Dermis blood vessel endothelial cell (primary cell): ENCODE measurements around the gene RTN4R. TPM values are rescaled to one million over a fixed set of nuclear protein-coding genes. Genes with fewer than 3 reads are reported as not detected.
A peak's percentile ranks its signal among the peaks of the same experiment; 100 is the strongest.

ENCODE experiments used
- DNase-seq: peaks from one replicate; pipeline ENCODE4 v3.0.0; 2010
- total RNA-seq: library from RNA; depleted of rRNA; stranded (reverse); fragments of >200 nt; gene quantifications from 2 replicates; pipeline ENCODE4 v1.2.3, GENCODE V29; 2014

RTN4R gene
- total RNA-seq, 1 donor from 2014 or later, result 0.68 TPM

DNA sequence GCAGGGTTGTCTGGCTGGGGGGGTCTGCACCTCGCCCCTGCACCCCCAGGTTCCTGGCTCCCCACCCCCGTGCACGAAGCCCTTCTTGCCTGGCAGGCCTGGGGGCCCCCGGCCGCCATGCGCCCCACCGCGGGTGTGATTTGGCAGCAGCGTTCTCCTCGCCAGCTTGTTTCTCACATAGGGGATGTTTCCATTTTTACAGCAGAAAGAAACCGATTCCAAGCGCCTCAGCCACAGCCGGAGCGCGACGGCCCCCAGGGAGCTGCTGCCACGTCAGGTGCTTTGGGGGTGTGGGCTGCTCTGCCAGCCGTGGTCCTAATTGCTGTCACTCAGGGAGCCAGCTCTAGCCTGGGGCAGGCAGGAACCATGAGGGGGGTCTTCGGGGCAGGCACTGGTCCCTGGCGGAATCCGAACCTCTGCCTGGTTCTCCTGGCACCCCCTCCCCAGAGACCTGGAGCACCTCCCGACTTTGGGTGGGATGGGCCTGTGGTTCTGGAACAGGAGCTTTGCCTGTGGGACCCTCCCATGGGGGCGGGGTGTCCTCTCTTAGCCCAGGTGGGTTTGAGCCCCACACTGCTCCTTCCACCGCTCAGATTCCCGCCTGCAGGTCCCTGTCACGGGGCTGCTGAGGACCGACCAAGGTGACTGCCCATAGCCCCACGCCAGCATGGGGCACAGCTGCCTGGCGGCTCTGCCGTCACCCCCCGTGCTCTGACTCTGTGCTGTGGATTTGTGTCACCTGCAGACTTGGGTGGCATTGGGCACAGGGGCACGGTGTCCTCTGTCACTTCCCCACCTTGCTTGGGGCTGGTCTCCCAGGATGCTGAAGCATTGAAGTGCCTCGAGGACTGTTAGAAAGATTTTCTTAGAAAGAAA lies 54.0 kb downstream of the RTN4R start:
- no peak for DNase-seq

DNA sequence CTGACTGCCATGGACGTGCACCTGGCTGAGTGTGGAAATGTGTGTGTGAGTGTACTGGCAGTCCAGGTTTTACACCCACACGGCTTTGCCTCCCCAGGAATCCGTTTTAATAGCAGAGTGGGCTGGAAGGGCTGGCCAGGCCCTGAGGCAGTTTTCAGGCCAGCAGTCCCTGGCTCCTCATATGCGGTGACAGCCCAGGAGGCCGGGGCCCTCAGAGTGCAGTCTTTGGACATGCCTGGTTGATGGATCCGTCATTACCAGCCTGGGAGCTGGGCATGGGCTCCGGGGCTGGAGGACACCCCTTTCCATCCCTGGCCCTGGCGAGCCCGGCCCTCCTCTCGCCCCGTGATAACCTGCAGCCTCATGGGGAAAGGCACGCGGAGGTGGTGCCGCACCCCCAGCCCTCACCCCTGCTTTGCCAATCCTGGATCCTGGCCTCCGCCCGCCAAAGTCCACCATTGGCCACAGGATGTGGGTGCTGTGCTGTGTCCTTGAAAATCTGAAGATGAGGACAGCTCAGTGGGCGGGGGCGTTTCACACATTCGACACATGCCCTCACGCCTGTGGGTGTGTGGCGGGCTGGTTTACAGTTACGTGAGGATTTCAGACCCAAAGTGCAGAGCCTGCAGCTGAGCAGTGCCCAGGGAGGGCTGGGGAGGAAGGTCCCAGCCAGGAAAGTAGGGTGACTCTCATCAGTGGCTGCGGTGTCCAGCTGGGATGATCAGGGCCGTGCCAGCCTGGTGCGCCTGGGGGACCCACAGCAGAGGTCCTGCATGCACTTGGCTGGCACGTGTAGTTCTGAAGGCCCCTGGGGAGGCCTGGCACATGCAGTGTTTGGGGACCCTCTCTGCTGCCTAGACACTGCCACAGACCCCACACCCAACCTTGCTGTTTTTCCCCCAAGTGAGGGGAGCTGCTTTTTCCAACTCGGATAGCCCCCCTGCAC lies 55.1 kb downstream of the RTN4R start:
- DNase-seq, result no peak

DNA sequence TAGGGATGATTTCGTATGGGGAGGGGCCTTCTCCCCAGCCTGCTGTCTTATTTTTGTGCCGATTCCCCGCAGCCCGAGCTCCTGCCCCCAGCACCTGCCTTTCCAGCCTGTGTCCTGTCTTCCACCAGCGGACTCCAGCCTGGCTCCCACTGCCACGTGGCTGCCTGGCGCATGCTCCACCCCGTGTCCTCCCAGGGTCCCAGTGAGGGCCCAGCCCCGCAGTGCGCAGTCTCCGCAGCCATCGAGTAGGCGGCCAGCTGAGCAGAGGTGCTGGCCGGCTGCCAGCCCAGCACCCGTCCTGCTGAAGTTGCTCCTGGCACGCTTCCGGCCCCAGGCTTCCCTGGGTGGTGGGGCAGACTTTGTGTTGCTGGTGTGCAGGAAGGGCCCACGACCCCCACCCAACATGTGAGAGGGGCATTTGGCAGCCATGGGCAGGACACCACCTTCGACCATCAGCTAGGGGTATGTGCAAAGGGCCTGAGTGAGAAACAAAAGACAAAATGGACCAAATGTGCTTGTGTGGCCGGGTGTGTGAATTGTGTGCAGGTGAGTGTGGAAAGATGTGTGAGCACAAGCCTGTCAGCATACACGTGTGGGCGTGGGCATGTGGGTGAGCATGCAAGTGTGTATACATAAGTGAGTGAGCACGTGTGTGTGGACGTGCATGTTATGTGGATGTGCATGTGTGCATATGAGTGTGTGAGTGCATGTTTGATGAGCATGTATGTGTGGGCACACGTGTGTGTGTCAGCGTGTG lies 55.9 kb downstream of the RTN4R start:
- no peak for DNase-seq

DNA sequence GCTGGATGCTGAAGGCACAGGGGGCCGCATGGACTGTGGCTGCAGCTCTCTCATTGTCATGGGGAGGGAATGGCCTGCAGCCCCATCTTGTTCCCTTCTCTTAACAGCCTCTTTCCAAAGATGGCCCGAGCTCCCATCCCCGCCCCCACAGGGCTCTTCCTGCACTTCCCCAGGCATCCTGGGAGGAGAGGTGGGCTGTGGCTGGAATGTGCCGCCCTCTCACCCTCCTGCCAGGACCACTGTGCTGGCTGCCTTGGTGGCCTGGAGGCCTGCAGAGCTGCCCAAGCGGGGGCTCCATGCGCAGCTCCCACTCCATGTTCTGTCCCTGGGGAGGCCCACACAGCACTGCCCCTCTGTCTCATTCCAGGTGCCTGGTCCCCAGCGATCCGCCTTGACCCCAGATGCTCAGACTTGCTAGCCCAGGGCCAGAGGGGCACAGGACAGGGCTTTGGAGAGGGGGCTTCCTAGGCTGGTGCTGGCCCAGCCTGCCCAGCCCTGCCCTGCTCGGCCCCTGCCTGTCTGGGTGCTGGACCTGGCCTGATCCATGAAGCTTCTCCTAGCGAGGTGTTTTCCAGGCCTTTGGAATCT lies 56.6 kb downstream of the RTN4R start:
- DNase-seq, result no peak

DNA sequence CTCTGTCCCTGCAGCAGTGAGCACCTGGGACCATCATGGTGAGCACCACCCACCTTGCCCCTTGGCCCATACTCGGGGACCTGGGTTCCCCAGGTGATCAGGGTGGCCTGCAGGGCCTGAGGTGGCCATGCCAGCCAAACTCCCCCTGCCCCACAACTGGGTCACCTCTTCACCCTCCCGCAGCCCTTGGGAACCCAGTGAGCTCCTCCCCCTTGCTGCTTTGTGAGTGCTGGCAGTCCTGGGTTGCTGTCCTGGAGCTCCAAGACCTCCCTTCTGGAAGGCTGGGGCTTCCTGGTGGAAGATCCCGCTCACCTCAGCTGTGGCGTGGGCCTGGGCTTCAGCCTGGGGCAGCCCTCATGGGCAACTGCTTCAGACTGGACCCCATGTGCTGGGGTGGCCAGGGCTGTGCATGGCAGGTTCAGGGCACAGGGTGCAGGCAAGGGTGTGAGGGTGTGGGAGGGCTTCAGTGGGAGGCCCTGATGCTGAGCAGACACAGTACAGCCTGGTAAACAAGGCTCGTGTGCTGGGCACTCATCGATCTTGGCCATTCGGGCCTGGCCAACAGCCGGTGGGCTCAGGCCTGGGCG lies 57.6 kb downstream of the RTN4R start:
- DNase-seq, result no peak

DNA sequence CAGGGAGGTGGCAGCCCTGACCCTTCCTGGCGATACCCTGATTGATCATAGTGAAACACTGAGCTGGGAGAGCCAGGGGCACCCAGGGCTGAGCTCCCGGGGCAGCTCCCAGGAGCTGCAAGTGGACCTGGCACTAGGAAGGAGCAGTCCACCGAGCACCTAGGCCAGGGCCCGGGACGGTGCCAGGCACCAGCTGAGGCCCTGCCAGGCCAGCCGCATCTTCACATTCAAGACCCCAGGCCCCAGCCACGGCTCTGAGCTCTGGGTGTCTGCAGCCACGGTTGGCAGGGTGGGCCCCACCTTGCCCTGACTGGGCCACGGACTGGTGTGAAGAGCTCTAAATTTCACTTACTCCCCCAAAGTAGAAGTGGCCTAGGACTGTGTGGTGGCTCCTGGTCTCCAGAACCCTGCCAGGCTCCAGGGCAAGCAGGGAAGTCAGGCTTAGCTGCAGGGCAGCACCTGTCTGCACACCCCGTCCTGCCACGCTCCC lies 58.3 kb downstream of the RTN4R start:
- DNase-seq, result no peak

DNA sequence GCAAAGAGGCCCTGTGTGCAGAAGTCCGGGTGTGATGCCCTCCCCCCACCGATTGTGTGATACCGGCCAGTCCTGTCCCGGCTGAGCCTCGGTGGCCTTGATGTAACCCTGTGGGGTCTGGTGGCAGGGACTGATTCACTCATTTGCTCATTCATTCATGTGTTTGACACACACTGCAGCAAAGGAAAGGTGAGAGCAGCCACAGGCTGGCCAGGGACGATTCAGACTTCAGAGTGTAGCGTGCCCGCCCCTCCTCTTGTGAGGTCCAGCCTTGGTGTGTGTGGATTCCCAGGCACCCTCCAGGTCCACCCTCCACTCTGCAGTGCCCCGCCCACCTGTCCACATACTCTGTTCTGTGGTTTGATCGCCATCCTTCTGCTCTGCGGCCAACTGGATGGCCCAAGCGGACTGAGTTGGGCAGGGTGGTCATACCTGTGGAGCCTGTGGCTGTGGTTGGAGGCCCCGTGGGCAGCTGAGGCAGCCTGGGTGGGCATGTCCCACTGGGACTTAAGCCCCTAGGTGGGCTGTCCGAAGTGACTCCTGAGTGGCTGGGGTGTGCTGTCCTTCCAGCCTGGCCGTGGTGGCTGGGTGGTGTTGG lies 59.3 kb downstream of the RTN4R start:
- no peak for DNase-seq

DNA sequence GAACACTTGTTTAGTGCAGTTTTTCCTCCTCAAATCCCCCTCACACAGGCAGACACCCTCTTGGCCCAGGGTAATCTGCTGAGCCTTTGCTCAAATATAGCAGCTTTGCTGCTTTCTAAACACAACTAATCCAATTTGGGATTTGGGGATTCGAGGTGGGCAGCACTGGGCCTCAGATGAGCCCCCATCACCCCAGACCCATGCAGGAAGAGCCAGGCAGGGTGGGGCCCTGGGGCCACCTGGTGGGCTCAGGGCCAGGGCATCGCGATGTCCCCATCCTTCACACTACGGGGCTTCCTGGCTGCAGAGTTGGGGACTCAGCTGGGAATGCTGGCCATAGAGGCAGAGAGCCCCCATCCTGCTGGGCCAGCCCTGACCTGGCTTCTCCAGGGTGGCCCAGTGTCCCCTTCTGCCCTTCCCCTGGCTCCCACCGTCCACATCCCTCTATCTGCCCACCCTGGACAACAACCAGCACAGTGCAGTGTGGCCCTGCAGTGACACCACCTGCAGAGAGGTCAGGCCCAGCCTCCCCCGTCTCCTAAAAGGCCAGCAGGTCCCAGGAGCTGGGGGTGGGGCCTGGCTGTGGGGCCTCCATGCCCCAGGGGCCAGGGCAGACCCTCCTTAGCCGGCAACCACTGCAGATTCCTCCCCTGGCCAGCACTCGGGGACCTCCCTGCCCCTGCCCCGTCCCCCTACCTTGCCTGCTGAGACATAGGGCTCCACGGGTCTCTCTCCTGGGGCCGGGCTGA lies 60.7 kb downstream of the RTN4R start:
- DNase-seq, result no peak

DNA sequence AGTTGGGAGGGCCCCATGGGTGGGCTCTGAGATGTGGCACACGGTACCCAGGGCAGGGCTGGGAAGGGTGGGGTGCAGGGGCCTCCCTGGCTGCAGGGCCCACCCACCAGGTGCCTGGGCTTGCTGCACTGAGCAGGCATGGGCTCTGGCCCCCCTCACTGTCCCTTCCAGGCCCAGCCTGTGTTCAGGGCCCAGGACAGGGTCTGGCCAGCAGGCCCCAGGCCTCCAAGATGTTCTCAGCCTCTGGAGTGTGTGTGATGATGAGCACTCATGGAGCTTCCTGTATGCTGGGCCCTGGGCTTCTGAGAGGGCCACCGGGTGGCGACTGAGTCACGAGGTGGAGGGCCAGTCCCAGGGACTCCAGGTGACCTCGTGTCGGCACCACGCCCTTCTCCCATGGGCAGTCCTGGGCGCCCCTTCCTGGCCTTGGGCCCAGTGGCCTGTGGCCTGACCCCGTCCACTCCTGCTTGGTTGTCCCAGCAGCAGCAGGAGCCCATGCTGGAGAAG lies 61.4 kb downstream of the RTN4R start:
- DNase-seq, result peak; percentile 40

DNA sequence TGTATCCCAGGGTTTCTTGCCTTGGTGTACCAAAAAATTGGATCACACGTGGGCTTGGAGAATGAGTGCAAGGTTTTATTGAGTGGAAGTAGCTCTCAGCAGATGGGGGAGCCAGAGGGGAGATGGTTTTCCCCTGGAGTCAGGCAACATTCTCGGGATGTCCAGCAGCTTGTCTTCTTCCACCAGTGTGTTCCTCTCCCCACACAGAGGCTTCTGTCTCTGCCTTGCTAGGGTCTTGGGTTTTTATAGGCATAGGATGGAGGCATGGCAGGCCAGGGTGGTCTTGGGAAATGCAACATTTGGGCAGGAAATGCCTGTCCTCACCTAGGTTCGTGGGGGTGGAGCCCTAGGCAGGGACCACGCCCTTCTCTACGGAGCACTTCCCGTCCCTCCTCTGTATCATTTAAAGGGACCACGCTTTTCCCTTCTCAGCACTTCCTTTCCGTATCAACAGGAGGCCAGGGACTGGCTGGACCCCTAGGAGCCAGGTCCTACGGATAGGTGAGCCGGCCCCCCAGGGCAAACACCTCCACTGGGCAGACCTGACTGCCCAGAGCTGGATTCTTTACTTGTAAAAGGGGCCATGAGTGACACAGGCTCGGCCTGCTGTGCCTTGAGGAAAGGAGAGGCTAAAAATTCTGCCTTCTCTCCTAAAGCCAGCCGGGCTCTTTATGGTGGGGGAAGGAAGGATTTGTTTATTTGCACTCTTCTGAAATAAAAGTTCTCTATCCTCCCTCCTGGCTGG lies 62.0 kb downstream of the RTN4R start:
- DNase-seq, result peak; percentile 71

DNA sequence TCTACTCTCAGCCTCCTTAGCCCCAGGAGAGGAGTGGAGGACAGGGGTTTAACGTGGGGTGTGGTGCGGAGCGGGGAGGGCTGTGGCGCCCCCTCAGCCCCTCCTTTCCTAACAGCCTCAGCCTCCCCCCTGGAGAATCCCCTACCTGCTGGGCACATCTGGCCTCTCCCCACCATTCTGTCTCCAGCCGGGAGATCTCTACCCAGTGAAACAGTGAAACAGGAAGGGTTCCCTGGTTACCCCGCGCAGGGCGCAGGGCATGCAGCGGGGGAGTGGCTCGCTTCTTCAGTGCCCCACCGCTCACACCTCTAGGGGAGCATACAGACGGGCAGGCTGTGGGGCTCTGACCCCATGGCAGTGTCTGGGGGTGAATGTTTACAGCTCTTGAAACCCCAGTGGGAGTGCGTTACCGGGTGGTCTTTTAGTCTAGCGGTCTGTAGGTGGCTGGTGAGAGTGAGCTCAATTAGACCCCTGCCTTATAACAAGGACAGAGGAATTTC lies 62.6 kb downstream of the RTN4R start:
- no peak for DNase-seq

DNA sequence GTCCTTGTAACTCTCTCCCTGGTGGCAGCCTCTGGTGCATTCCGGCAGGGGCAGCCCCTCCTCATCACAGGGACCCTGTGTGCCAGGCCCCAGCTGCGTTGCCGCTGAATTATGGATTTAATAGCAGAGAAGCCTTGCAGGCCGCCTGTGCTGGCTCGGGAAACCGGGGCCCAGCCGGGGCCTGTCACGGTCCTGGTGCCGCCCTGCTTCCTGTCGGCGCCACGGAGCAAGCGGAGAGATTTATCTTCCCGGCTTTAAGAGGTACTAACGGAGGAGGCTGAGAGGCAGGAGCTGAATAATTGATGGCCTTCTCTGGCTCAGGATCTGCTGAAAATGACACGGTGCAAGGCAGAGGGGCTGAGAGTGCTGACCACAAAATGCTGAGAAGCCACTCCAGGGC lies 63.3 kb downstream of the RTN4R start:
- peak; percentile 12 for DNase-seq

DNA sequence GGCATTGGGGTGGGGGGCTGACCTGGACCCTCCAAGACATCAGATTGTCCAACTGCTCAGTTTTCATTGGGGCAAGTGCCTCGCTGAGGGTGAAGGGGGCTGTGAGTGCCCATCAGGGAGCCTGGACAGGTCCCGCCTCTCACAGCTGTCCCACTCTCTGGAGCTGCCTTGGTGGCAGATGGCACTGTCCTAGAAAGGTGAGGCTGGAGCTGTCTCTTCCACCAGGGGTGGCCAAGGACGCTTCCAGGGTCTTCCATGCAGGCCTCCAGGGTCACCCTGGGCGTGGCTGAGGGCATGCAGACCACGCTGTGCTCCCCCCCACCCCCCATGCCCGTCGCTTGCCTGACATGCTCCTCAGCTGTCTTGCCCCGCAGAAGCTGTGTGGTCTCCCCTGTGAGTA lies 63.8 kb downstream of the RTN4R start:
- no peak for DNase-seq

DNA sequence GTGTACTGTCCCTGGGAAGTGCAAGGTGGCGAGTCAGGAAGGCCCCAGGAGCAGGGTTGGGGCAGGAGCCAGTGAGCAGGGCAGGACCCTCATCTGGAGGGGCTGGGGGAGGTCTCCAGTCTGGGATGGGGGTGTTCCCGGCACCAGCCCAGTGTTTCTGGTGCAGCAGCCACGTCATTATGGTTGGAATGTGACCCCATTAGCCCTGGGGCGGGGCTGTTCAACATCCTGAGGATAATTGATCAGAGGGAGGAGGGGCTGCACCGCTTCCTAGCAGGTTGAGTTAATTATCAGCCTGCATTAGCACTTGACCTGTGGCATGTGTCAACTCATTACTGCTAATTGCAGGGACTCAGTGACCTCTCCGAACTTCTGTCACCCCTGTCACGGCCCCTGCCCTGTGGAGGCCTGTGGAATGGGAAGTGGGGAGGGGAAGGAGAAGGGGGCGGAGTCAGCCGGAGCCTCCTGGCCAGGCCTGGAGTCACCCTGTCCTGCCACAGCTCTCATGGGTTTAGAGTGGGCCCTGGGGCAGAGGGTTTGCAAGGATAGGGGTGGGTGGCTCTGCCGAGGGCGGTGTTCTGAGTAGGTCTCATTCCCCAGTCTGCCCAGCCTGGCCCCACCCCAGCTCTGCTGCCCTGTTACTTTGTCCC lies 64.4 kb downstream of the RTN4R start:
- peak; percentile 39 for DNase-seq

DNA sequence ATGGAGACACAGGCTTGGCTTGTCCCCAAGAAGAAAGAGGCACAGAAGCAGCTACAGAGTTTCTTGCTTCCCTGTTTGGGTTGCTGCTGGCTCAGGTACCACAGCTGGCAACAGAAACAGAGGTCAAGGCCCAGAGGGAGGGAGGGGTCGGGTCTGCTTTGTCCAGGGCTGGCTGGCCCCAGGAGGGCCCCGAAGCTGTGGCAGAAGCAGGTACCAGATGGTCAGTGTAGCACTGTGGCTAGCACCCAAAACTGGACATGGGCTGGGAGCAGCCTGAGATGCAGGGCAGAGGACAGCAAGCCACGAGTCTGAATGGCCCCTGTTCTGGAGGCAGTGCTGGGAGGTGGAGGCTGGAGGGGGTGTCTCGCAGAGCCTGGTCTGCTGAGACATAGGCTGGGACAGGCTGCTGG lies 65.0 kb downstream of the RTN4R start:
- DNase-seq, result no peak

DNA sequence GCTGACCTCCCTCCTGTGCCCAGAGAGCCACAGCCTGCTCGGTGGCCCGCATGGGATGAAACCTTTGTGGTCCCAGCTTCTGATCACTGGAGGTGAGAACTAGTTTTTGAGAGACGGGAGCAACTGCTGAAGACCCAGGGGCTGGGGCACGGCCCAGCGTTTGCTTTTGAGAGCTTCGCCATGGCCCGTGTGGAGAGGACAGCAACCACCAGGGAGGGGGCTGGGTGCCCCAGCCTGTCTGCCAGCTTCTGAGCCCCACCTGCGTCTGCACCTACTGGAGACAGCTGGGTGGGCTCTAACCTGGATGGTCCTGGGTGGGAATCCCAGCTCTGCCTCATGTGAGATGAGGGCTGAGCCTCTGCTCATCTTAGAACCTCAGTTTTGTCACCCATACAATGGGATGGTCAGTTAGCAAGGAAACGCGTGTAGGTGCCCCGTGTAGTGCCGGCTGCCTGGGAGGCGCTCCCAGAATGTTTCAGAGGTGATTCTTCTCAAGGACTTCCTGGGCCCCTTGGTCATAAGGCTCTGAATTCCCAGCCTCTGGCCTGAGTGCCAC lies 66.2 kb downstream of the RTN4R start:
- DNase-seq, result no peak

DNA sequence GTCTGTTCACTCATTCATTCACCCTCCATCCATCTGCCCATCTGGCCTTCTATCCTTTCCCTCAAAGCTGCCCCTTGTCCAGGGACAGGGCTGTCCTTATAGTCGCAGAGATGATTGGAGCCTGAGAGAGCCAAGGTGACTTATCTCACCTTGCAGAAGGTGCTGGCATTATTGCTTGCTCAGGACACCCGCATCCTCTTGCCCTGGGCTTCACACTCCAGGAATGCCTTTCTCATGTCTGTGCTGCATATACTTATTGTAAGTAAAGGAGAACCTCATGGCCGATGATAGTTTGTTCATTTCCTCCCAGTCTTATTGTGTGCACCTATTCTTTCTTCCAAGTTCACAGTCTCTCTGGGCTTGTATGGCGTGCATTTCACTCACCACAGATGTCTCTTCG lies 68.2 kb downstream of the RTN4R start:
- DNase-seq, result no peak

DNA sequence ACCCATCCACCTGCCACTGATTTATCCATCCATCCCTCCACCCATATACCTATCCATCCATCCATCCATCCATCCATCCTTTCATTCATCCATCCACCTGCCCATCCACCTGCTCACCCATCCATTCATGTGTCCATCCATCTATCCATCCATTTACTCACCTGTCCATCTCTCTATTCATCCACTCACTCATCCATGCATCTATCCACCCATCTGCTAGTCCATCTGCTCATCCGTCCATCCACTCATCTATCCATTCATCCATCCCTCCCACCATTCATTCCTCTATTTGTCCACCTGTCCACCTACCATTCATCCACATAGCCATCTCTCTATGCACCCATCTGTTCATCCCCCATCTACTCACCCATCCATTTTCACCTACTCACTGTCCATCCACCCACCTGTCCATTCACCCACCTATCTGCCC lies 68.7 kb downstream of the RTN4R start:
- no peak for DNase-seq
